ENCODE measurements around the gene CHRNA9.

CHRNA9 gene

GRCh38 chr4:40337523-40337922 lies 2.4 kb downstream of the CHRNA9 start:
- DNase-seq (ENCODE audit: low read depth in 2 of 2) = no peak

DNA sequence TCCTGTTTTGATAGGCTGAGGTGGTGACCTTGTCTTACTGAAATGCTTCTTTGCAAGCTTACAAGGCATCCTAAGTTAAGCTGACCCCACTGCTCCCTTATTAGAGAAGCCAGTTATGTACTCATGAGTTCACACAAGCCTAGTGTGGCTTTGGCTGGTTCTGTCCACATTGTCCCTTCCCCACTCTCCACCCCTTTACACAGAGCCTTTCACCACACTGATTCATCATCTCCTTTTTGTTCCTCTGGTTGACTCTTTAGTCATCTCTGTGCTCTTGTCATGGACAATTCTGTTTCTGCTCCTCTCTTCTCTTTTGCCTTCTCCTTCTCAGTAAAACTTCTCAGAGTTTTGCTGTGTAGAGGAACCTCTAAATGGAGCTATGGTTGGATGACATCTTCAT lies 4.9 kb downstream of the CHRNA9 start:
- DNase-seq (ENCODE audit: low read depth in 2 of 2) = no peak

GRCh38 chr4:40347472-40347871 lies 12.3 kb downstream of the CHRNA9 start:
- no peak for DNase-seq (ENCODE audit: low read depth in 2 of 2)

GRCh38 chr4:40348000-40348399 lies 12.9 kb downstream of the CHRNA9 start:
- DNase-seq (ENCODE audit: low read depth in 2 of 2) = no peak

GRCh38 chr4:40349561-40350198 lies 14.5 kb downstream of the CHRNA9 start:
- no peak for DNase-seq (ENCODE audit: low read depth in 2 of 2)

- DNase-seq (ENCODE audit: low read depth in 2 of 2) = no peak
These were observed 15.6 kb downstream of the CHRNA9 start for GRCh38 chr4:40350627-40351227.

DNA sequence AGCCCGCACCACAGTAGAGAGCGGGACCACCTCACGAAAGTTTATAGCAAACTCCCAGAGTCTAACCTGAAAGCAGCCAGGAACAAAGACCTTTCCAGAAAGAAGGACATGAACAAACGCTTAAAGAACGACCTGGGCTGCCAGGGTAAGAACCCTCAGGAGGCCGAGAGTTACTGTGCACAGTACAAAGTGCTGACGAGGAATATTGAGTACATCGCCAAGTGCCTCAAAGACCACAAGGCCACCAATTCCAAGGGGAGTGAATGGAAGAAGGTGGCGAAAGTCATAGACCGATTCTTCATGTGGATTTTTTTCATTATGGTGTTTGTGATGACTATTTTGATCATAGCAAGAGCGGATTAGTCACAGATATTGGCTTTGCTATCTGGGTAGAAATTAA lies 19.0 kb downstream of the CHRNA9 start:
- no peak for DNase-seq (ENCODE audit: low read depth in 2 of 2)

DNA sequence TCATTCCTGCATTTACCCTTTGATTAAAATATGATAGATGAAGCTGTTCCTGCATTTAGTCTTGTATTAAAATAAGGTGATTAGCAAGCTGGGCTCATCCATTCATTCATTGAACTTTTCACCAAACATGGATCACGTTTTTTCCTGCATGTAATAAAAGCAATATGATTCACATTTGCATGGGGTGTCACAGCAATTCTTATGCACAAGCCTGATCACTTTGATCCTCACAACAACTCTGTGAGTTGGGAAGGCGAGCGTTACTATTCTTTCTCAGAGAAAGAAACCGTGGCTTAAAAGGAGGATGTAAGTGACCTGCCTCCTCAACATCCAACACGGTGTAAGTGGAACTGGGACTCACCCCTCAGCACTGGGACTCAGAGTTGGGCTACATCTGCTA lies 20.0 kb downstream of the CHRNA9 start:
- DNase-seq (ENCODE audit: low read depth in 2 of 2) = no peak

DNA sequence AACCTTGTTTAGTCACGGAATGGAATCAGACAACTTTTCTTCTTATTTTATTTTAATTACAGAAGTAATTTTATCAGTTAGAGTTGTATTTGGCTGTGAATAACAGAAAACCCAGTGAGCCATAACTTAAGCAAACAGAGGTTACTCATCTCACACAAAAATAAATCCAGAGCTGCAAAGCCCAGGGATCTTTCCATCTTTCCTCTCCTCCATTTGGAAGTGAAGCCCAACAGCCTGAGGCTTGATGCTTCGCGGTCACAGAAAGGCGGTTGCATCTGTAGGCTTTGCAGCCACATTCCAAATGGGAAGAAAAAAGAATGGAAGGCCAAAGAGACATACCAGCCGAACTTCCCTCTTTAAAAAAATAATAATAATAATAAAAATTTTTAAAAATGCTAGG lies 22.6 kb downstream of the CHRNA9 start:
- DNase-seq (ENCODE audit: low read depth in 2 of 2) = no peak

- no peak for DNase-seq (ENCODE audit: low read depth in 2 of 2)
These were observed 26.2 kb downstream of the CHRNA9 start for GRCh38 chr4:40361338-40361737.

DNA sequence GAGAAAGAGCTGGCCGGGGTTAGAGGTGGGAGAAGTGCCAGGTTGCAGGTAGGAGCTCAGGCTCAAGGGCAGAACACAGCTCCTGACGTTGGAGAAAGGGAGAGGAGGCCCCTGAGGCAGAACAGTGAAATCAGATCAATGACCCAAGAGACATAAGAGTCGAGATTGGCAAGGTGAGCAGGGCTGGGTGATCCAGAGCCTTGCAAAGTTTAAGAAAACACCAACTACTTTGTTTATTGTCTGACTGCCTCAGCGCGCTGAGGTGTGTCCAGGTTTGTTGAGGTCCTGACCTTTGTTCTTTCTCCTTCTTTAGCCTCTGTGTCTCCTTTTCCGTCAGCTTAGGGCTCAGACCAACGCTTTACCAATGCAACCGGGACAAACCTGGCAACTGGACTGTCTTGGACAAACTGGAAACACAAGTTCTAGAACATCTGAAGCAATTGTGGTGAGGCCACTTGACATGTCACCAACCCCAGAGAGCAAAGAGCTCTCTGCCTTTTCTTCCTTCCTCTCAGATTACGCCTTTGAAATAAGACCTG lies 28.3 kb downstream of the CHRNA9 start:
- DNase-seq (ENCODE audit: low read depth in 2 of 2) = no peak

- DNase-seq (ENCODE audit: low read depth in 2 of 2) = no peak
These were observed 28.8 kb downstream of the CHRNA9 start for GRCh38 chr4:40363945-40364344.

DNA sequence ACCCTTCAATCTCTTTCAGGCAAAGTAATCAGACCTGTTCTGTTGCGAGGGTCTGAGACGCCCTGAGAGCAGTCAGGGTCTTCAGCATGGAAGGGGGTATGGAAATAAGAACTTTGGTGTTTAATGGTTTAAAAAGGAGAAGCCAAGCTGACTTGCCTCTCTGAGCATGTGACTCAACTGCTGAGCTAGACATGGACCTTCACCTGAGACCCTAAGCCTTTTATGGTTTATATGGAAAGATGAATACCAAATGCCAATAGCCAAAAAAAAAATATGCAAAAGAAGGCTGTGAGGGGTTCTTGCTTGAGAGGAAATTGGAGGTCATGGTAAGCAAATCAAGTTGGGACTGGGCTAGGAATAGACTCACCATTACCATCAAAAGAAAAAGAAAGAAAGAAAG lies 30.6 kb downstream of the CHRNA9 start:
- DNase-seq (ENCODE audit: low read depth in 2 of 2) = no peak

DNA sequence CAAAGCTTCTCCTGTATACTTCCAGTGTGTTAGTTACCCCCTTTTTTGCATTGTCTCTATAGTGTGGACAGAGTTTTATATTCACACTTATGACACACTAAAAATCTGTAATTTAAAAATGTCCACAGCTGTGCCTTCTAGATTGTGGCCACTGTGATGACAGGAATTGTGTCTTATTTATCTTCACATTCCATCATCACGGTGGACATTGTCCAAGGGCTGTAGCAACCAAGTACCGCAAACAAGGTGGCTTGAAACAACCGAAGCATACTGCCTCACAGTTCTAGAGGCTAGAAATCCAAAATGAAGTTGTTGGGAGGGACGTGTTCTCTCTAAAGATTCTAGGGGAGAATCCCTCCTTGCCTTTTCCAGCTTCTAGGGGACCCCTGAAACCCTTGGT lies 32.3 kb downstream of the CHRNA9 start:
- DNase-seq (ENCODE audit: low read depth in 2 of 2) = no peak

GRCh38 chr4:40369437-40370274 lies 34.5 kb downstream of the CHRNA9 start:
- no peak for DNase-seq (ENCODE audit: low read depth in 2 of 2)

GRCh38 chr4:40372651-40373050 lies 37.5 kb downstream of the CHRNA9 start:
- no peak for DNase-seq (ENCODE audit: low read depth in 2 of 2)

GRCh38 chr4:40373636-40374035 lies 38.5 kb downstream of the CHRNA9 start:
- DNase-seq (ENCODE audit: low read depth in 2 of 2) = no peak

GRCh38 chr4:40375095-40375494 lies 40.0 kb downstream of the CHRNA9 start:
- no peak for DNase-seq (ENCODE audit: low read depth in 2 of 2)

DNA sequence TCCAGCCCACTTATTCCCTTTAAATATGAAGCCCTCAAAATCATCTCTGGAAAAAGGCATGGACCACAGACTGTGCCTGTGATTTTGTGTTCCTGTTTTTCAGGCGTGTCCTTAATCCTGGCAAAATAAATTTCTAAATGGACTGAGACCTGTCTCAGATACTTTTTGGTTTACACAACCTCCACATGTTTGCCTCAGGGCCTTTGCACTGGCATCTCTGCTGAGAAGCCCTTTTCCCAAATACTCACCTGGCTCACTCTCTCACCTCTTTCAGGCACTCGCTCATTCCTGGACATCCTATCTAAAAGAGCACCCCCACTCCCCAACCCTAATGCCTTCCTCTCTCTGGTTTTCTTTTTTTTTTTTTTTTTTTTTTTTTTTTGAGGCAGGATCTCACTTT lies 40.5 kb downstream of the CHRNA9 start:
- DNase-seq (ENCODE audit: low read depth in 2 of 2) = no peak

DNA sequence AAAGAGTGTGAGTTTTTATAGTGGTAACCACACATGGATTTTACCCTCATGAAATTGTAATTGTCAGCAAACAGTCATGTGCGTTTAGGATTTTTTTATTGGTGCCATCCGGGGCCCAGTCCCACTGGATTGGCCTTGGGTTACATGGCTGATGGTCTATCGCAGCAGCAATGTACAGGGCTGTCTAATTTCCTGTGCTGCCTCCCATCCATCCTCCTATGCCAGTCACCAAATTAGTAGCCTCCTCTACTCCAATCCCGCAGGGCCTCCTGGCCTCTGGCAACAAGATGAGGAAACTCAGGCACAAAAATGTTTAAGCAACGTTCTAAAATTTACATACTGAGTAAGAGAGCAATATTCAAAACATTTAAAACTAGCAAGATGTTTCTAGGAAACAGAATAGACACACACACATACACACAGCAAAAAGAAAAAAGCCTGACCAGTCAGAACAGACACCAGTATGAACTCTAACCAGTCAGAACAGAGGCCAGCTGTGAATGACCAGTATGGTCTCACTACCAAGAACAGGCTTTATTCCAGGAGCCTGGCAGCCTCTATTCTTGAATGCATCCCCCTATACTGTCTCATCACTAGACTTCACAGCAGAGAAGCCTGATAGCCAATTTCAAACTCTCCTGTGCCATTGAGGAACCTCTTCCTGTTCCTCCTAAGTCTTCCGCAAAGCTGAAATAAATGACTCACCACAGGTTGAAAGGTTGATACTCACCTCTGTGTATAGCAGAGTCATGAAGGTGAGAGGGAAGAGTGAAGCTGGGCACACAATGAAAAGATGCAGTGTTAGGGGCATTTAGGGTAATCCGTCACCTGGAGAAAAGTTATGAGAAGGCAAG lies 42.6 kb downstream of the CHRNA9 start:
- DNase-seq (ENCODE audit: low read depth in 2 of 2) = no peak

- DNase-seq (ENCODE audit: low read depth in 2 of 2) = no peak
These were observed 43.5 kb downstream of the CHRNA9 start for GRCh38 chr4:40378619-40379018.

DNA sequence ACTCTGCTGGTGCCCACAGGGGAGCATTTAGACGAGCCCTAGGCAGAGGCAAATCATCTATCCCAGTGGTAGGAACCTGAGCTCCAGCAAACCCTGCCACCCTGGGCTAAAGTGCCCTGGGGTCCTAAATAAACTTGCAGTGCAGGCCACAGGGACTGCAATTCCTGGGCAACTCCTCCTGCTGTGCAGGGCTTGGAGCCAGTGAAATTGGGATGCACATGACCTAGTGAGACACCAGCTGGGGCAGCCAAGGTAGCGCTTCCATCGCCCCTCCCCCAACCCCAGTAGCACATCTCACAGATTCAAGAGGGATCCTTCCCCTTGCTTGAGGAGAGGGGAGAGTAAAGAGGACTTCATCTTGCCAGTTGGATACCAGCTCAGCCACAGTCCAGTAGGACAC lies 44.1 kb downstream of the CHRNA9 start:
- DNase-seq (ENCODE audit: low read depth in 2 of 2) = no peak

All from stimulated activated CD8-positive, alpha-beta memory T cell treated with anti-CD3 and anti-CD28 coated beads, Interleukin-2, amount 100 ng/mL, for 1 hour (primary cell).